Measurements from ENCODE around the gene CLPTM1L.

Gene CLPTM1L

GRCh38 chr5:1388383-1388967, 43.6 kb upstream of the CLPTM1L start:
- H2BK5ac ChIP-seq (ENCODE audit: low read depth, low read length, poor library complexity, severe bottlenecking) = no peak overlapping the region
- no peak overlapping the region for H3K23ac ChIP-seq (ENCODE audit: low read length in 2 of 2)
- 83% methylated on average over 4 of the region's 4 CpGs for WGBS
- no peak overlapping the region for H3K9ac ChIP-seq (ENCODE audit: low read length)
- no peak overlapping the region for H3K18ac ChIP-seq (ENCODE audit: low read depth in 1 of 2, low read length in 2 of 2)
- H3K27ac ChIP-seq (ENCODE audit: low read length, poor library complexity, severe bottlenecking) = no peak overlapping the region
- H3K27me3 ChIP-seq (ENCODE audit: control insufficient read depth in 1 of 2, insufficient read depth in 1 of 2, low read length in 2 of 2) = peaks cover 89% of the 10 kb centered on the region in 2 experiments
- no peak for DNase-seq
- H2BK15ac ChIP-seq (ENCODE audit: low read depth, poor library complexity, severe bottlenecking) = no peak overlapping the region
- H3K14ac ChIP-seq (ENCODE audit: low read length in 2 of 2) = no peak overlapping the region
- H3K79me1 ChIP-seq (replicated peaks; ENCODE audit: low read length, poor library complexity, severe bottlenecking) = no peaks in the 10 kb centered on the region
- no peak overlapping the region for H4K8ac ChIP-seq (ENCODE audit: low read length)
- peak overlapping the region; percentile 85 for H4K91ac ChIP-seq (ENCODE audit: low read length)
- H3K9me3 ChIP-seq (ENCODE audit: control insufficient read depth, low read length) = peaks cover 6% of the 10 kb centered on the region
- H2BK12ac ChIP-seq (ENCODE audit: low read length in 2 of 2) = no peak overlapping the region
- no peak overlapping the region for H2AK5ac ChIP-seq (ENCODE audit: low read length, severe bottlenecking)
- no peak overlapping the region for H3K4ac ChIP-seq (ENCODE audit: low read depth in 1 of 2, low read length in 2 of 2)
- H3K36me3 ChIP-seq (ENCODE audit: control insufficient read depth in 1 of 2, insufficient read depth in 2 of 2, low read depth in 1 of 2, low read length in 2 of 2) = no peaks in the 10 kb centered on the region
- H2AFZ ChIP-seq (ENCODE audit: low read depth, low read length) = no peak overlapping the region
- H3K4me2 ChIP-seq (ENCODE audit: low read length, poor library complexity, severe bottlenecking) = no peak overlapping the region
- H2BK120ac ChIP-seq (ENCODE audit: low read depth, low read length) = no peak overlapping the region
- H3K4me1 ChIP-seq (ENCODE audit: control insufficient read depth, insufficient read depth, low read depth, low read length) = peaks cover 15% of the 10 kb centered on the region
- H3K4me3 ChIP-seq (ENCODE audit: insufficient read depth in 1 of 2, low read depth in 1 of 2, low read length in 2 of 2) = no peak overlapping the region

- Histone ChIP-seq H2AFZ (ENCODE audit: low read depth, low read length) (no peak overlapping the region), H2BK120ac (ENCODE audit: low read depth, low read length) (no peak overlapping the region), H3K4me3 (ENCODE audit: insufficient read depth in 1 of 2, low read depth in 1 of 2, low read length in 2 of 2) (no peak overlapping the region), H3K18ac (ENCODE audit: low read depth in 1 of 2, low read length in 2 of 2) (no peak overlapping the region), H3K9ac (ENCODE audit: low read length) (no peak overlapping the region), H3K4me2 (ENCODE audit: low read length, poor library complexity, severe bottlenecking) (no peak overlapping the region), H3K79me1 (replicated peaks; ENCODE audit: low read length, poor library complexity, severe bottlenecking) (no peaks in the 10 kb centered on the region), H3K27ac (ENCODE audit: low read length, poor library complexity, severe bottlenecking) (no peak overlapping the region), H4K91ac (ENCODE audit: low read length) (no peak overlapping the region), H3K4ac (ENCODE audit: low read depth in 1 of 2, low read length in 2 of 2) (no peak overlapping the region), H3K9me3 (ENCODE audit: control insufficient read depth, low read length) (peaks cover 6% of the 10 kb centered on the region), H4K8ac (ENCODE audit: low read length) (no peak overlapping the region), H2AK5ac (ENCODE audit: low read length, severe bottlenecking) (no peak overlapping the region), H2BK5ac (ENCODE audit: low read depth, low read length, poor library complexity, severe bottlenecking) (no peak overlapping the region), H3K36me3 (ENCODE audit: control insufficient read depth in 1 of 2, insufficient read depth in 2 of 2, low read depth in 1 of 2, low read length in 2 of 2) (no peaks in the 10 kb centered on the region), H3K14ac (ENCODE audit: low read length in 2 of 2) (no peak overlapping the region), H2BK12ac (ENCODE audit: low read length in 2 of 2) (no peak overlapping the region), H3K27me3 (ENCODE audit: control insufficient read depth in 1 of 2, insufficient read depth in 1 of 2, low read length in 2 of 2) (peaks cover 83 to 84% of the 10 kb centered on the region in 2 experiments), H3K23ac (ENCODE audit: low read length in 2 of 2) (no peak overlapping the region), H2BK15ac (ENCODE audit: low read depth, poor library complexity, severe bottlenecking) (no peak overlapping the region), H3K4me1 (ENCODE audit: control insufficient read depth, insufficient read depth, low read depth, low read length) (peaks cover 15% of the 10 kb centered on the region)
- 89% methylated on average over 5 of the region's 5 CpGs for WGBS
- no peak for DNase-seq
These were observed 43.0 kb upstream of the CLPTM1L start for GRCh38 chr5:1387876-1388275.

GRCh38 chr5:1387059-1387755, 42.3 kb upstream of the CLPTM1L start:
- no peak overlapping the region for H3K14ac ChIP-seq (ENCODE audit: low read length in 2 of 2)
- no peak overlapping the region for H3K4me2 ChIP-seq (ENCODE audit: low read length, poor library complexity, severe bottlenecking)
- H3K9ac ChIP-seq (ENCODE audit: low read length) = no peak overlapping the region
- no peak overlapping the region for H4K91ac ChIP-seq (ENCODE audit: low read length)
- no peak overlapping the region for H4K8ac ChIP-seq (ENCODE audit: low read length)
- no peak overlapping the region for H2BK15ac ChIP-seq (ENCODE audit: low read depth, poor library complexity, severe bottlenecking)
- H3K79me1 ChIP-seq (replicated peaks; ENCODE audit: low read length, poor library complexity, severe bottlenecking) = no peaks in the 10 kb centered on the region
- H3K27ac ChIP-seq (ENCODE audit: low read length, poor library complexity, severe bottlenecking) = no peak overlapping the region
- no peak overlapping the region for H2BK5ac ChIP-seq (ENCODE audit: low read depth, low read length, poor library complexity, severe bottlenecking)
- no peak overlapping the region for H2BK120ac ChIP-seq (ENCODE audit: low read depth, low read length)
- 85% methylated on average over 11 of the region's 11 CpGs for WGBS
- H3K36me3 ChIP-seq (ENCODE audit: control insufficient read depth in 1 of 2, insufficient read depth in 2 of 2, low read depth in 1 of 2, low read length in 2 of 2) = no peaks in the 10 kb centered on the region
- peaks cover 77 to 79% of the 10 kb centered on the region in 2 experiments for H3K27me3 ChIP-seq (ENCODE audit: control insufficient read depth in 1 of 2, insufficient read depth in 1 of 2, low read length in 2 of 2)
- no peak for DNase-seq
- H2AK5ac ChIP-seq (ENCODE audit: low read length, severe bottlenecking) = no peak overlapping the region
- H3K4me3 ChIP-seq (ENCODE audit: insufficient read depth in 1 of 2, low read depth in 1 of 2, low read length in 2 of 2) = no peak overlapping the region
- no peak overlapping the region for H2BK12ac ChIP-seq (ENCODE audit: low read length in 2 of 2)
- H3K4me1 ChIP-seq (ENCODE audit: control insufficient read depth, insufficient read depth, low read depth, low read length) = peaks cover 15% of the 10 kb centered on the region
- no peak overlapping the region for H3K18ac ChIP-seq (ENCODE audit: low read depth in 1 of 2, low read length in 2 of 2)
- H2AFZ ChIP-seq (ENCODE audit: low read depth, low read length) = no peak overlapping the region
- no peak overlapping the region for H3K23ac ChIP-seq (ENCODE audit: low read length in 2 of 2)
- peaks cover 6% of the 10 kb centered on the region for H3K9me3 ChIP-seq (ENCODE audit: control insufficient read depth, low read length)
- no peak overlapping the region for H3K4ac ChIP-seq (ENCODE audit: low read depth in 1 of 2, low read length in 2 of 2)

GRCh38 chr5:1386274-1386717, 41.4 kb upstream of the CLPTM1L start:
- H2BK120ac ChIP-seq (ENCODE audit: low read depth, low read length) = no peak overlapping the region
- no peak overlapping the region for H3K14ac ChIP-seq (ENCODE audit: low read length in 2 of 2)
- H3K27ac ChIP-seq (ENCODE audit: low read length, poor library complexity, severe bottlenecking) = no peak overlapping the region
- H2AK5ac ChIP-seq (ENCODE audit: low read length, severe bottlenecking) = no peak overlapping the region
- peak overlapping the region; percentile 36 for H2AFZ ChIP-seq (ENCODE audit: low read depth, low read length)
- H3K23ac ChIP-seq (ENCODE audit: low read length in 2 of 2) = no peak overlapping the region
- H3K79me1 ChIP-seq (replicated peaks; ENCODE audit: low read length, poor library complexity, severe bottlenecking) = no peaks in the 10 kb centered on the region
- H4K91ac ChIP-seq (ENCODE audit: low read length) = peak overlapping the region; percentile 25
- H3K36me3 ChIP-seq (ENCODE audit: control insufficient read depth in 1 of 2, insufficient read depth in 2 of 2, low read depth in 1 of 2, low read length in 2 of 2) = no peaks in the 10 kb centered on the region
- peaks cover 6% of the 10 kb centered on the region for H3K9me3 ChIP-seq (ENCODE audit: control insufficient read depth, low read length)
- H2BK12ac ChIP-seq (ENCODE audit: low read length in 2 of 2) = no peak overlapping the region
- peaks cover 74 to 79% of the 10 kb centered on the region in 2 experiments for H3K27me3 ChIP-seq (ENCODE audit: control insufficient read depth in 1 of 2, insufficient read depth in 1 of 2, low read length in 2 of 2)
- H3K18ac ChIP-seq (ENCODE audit: low read depth in 1 of 2, low read length in 2 of 2) = peak overlapping the region in 1 of 2 experiments; percentile 28
- peak overlapping the region; percentile 83 for H3K9ac ChIP-seq (ENCODE audit: low read length)
- no peak overlapping the region for H2BK5ac ChIP-seq (ENCODE audit: low read depth, low read length, poor library complexity, severe bottlenecking)
- H3K4me3 ChIP-seq (ENCODE audit: insufficient read depth in 1 of 2, low read depth in 1 of 2, low read length in 2 of 2) = peak overlapping the region; percentile 49 to 81
- peak; percentile 8 for DNase-seq
- peaks cover 16% of the 10 kb centered on the region for H3K4me1 ChIP-seq (ENCODE audit: control insufficient read depth, insufficient read depth, low read depth, low read length)
- peak overlapping the region; percentile 82 for H4K8ac ChIP-seq (ENCODE audit: low read length)
- H3K4me2 ChIP-seq (ENCODE audit: low read length, poor library complexity, severe bottlenecking) = peak overlapping the region; percentile 85
- no peak overlapping the region for H2BK15ac ChIP-seq (ENCODE audit: low read depth, poor library complexity, severe bottlenecking)
- H3K4ac ChIP-seq (ENCODE audit: low read depth in 1 of 2, low read length in 2 of 2) = no peak overlapping the region
- WGBS = 4% methylated on average over 36 of the region's 36 CpGs

All from mesenchymal stem cell (in vitro differentiated cells and primary cell).